Measurements from ENCODE around the gene FAM149A. TPM values are rescaled to one million over a fixed set of nuclear protein-coding genes. Genes with fewer than 3 reads are reported as not detected.

Gene FAM149A
- 1.2 to 1.8 TPM (median 1.4 TPM) in 5 replicates for total RNA-seq (2022; extraction: Qiagen RNA extraction)

GRCh38 chr4:186104114-186104889 lies at the start of gene FAM149A:
TSS of gene FAM149A (plus strand) at chr4:186104704.

GRCh38 chr4:186068581-186069348 lies 35.7 kb upstream of the FAM149A start, which contains the start of gene TLR3:
TSS of gene TLR3 (plus strand) at chr4:186069156. CDS start at chr4:186076620, 7,464 bp downstream.

GRCh38 chr4:186191200-186192065 lies 86.9 kb downstream of the FAM149A start, which contains the start of gene CYP4V2:
TSS of gene CYP4V2 (plus strand) at chr4:186191567. CDS start at chr4:186191824, 257 bp downstream.

Other genes starting within 250 kb of the FAM149A start
- gene TLR3, start 35.5 kb upstream of the FAM149A start, total RNA-seq (2022; extraction: Qiagen RNA extraction), result 0.15 to 0.50 TPM (median 0.32 TPM) in 5 replicates
- 2.5 to 3.5 TPM (median 3.1 TPM) in 5 replicates for gene CYP4V2, start 86.9 kb downstream of the FAM149A start, total RNA-seq (2022; extraction: Qiagen RNA extraction)
- gene KLKB1, start 122.8 kb downstream of the FAM149A start, total RNA-seq (2022; extraction: Qiagen RNA extraction), result not detected in 5 replicates
- gene F11, start 161.5 kb downstream of the FAM149A start, total RNA-seq (2022; extraction: Qiagen RNA extraction), result not detected in 5 replicates

All from A549 treated with AZD2906 at 1 μM for 4 hours (cell line).